Measurements from ENCODE around the gene CCDC179. TPM values are rescaled to one million over a fixed set of nuclear protein-coding genes. Genes with fewer than 3 reads are reported as not detected.
A peak's percentile ranks its signal among the peaks of the same experiment; 100 is the strongest.

The CCDC179 gene
- total and polyA plus RNA-seq, 9 of the 15 experiments (the other 6 are each of a cell fraction or from before 2014, with no cell fraction given) = not detected

- no peak for TF ChIP-seq ZNF3 (CRISPR knock-in tag; IDR thresholded peaks at IDR 0.05)
These were observed 38.1 kb downstream of the CCDC179 start (continued) for GRCh38 chr11:22822203-22822602.

GRCh38 chr11:22809893-22810292, 50.4 kb downstream of the CCDC179 start:
- POLR2A ChIA-PET = no interaction called here
- no peak for FAIRE-seq
- CTCF ChIA-PET (ENCODE audit: low intra/inter-chr PET ratio) = interaction anchor here (0.5 kb wide), 1 partner anchor 195 kb away, joined by 3 read pairs; no protein-coding TSS in a partner anchor
- no peak overlapping the region for H3K4me3 ChIP-seq
- intact Hi-C loops (cut with micrococcal nuclease) (no loop called here), in situ Hi-C loops (cut with MboI) (no loop called here)
- BruUV-seq (replicated peaks) = no TSS peak
- WGBS (ENCODE audit: insufficient coverage, low coverage, missing lambda C conversion rate) = 33% methylated on average over 3 of the region's 3 CpGs
- no peak for TF ChIP-seq E2F4 (CRISPR knock-in tag; IDR thresholded peaks at IDR 0.05; ENCODE audit: low read depth)
- TF ChIP-seq OTX1 (CRISPR knock-in tag; IDR thresholded peaks at IDR 0.05) = no peak
- no peak for TF ChIP-seq NR3C1 (CRISPR knock-in tag; IDR thresholded peaks at IDR 0.05)
- TF ChIP-seq CREB3L1 (IDR thresholded peaks at IDR 0.05; ENCODE audit: borderline replicate concordance, low read depth) = no peak
- no peak for TF ChIP-seq YY1 (IDR thresholded peaks at IDR 0.05; ENCODE audit: borderline replicate concordance in 1 of 3, control insufficient read depth in 1 of 3, extremely low read depth in 1 of 3, insufficient read depth in 3 of 3, insufficient read length in 1 of 3, insufficient replicate concordance in 2 of 3, low read depth in 1 of 3, low read length in 2 of 3)
- no peak for TF ChIP-seq ARID3A (IDR thresholded peaks at IDR 0.05; ENCODE audit: borderline replicate concordance, low read depth, low read length)
- peak; percentile 96 for TF ChIP-seq ZNF124 (CRISPR knock-in tag; IDR thresholded peaks at IDR 0.05)
- no peak for TF ChIP-seq U2AF1 (optimal IDR thresholded peaks at IDR 0.05; ENCODE audit: low read depth, low read length)
- no peak for TF ChIP-seq MTF1 (CRISPR knock-in tag; IDR thresholded peaks at IDR 0.05; ENCODE audit: borderline replicate concordance)
- H3K79me2 ChIP-seq (ENCODE audit: control insufficient read depth, insufficient read depth, low read length) = no peaks in the 10 kb centered on the region
- H3K9me1 ChIP-seq (ENCODE audit: control insufficient read depth, insufficient read depth, low read length) = no peaks in the 10 kb centered on the region
- ATAC-seq = no peak
- H2AFZ ChIP-seq (ENCODE audit: low read depth, low read length) = no peak overlapping the region
- no peak overlapping the region for H3K9ac ChIP-seq (ENCODE audit: insufficient read depth in 1 of 2, low read depth in 2 of 2, low read length in 2 of 2)
- H3K4me2 ChIP-seq (ENCODE audit: insufficient read depth, low read length) = no peak overlapping the region
- H4K20me1 ChIP-seq (replicated peaks; ENCODE audit: control insufficient read depth, insufficient read depth, low read length) = no peaks in the 10 kb centered on the region
- no peak overlapping the region for H3K27ac ChIP-seq (ENCODE audit: extremely low read depth, low read depth, low read length)
- no peaks in the 10 kb centered on the region for H3K27me3 ChIP-seq (ENCODE audit: control insufficient read depth in 2 of 2, insufficient read depth in 2 of 2, low read length in 2 of 2)
- no peaks in the 10 kb centered on the region for H3K36me3 ChIP-seq (ENCODE audit: control insufficient read depth, insufficient read depth, low read length)
- H3K4me1 ChIP-seq (replicated peaks in 1 of 2; ENCODE audit: control insufficient read depth in 2 of 2, insufficient read depth in 2 of 2, low read length in 2 of 2) = no peaks in the 10 kb centered on the region
- no peaks in the 10 kb centered on the region for H3K9me3 ChIP-seq (replicated peaks; ENCODE audit: control insufficient read depth, insufficient read depth, low read depth, low read length)
- no peak for DNase-seq (ENCODE audit: extremely low read depth in 1 of 4, low spot score in 3 of 4)
